Measurements from ENCODE around the gene FBXL5. TPM values are rescaled to one million over a fixed set of nuclear protein-coding genes. Genes with fewer than 3 reads are reported as not detected.

Gene FBXL5
- total and polyA plus RNA-seq, 2 donors (not counting 1 experiment from before 2014, with no cell fraction given): 21.2 to 41.0 TPM

GRCh38 chr4:15676039-15676438, 20.9 kb upstream of the FBXL5 start:
- ChIA-PET CTCF (interaction anchor here (1.2 kb wide), 1 partner anchor 21 kb away, joined by 4 read pairs; the partner anchor contains the start of gene FBXL5), POLR2A (interaction anchor here (0.7 kb wide), 2 partner anchors 12 to 22 kb away, joined by 11 to 15 read pairs; no protein-coding TSS in a partner anchor)
- WGBS (ENCODE audit: insufficient coverage): no CpG with 5 or more reads among the region's 1 CpG
- no peak overlapping the region for H3K4me3 ChIP-seq (ENCODE audit: control extremely low read depth in 1 of 5, extremely low read depth in 1 of 5, insufficient read depth in 1 of 5, low read depth in 2 of 5, low read length in 4 of 5)
- intact Hi-C loops (cut with micrococcal nuclease): no loop called here
- ATAC-seq (ENCODE audit: low read depth) (no peak), DNase-seq (no peak)
- TF ChIP-seq CTCF (IDR thresholded peaks at IDR 0.05) (no peak), EZH2 (IDR thresholded peaks at IDR 0.05; ENCODE audit: borderline replicate concordance, insufficient read depth, low read depth, low read length, poor library complexity, severe bottlenecking) (no peak)
- no peak overlapping the region for H3K27ac Mint-ChIP-seq
- H3K4me1 Mint-ChIP-seq: peaks cover 23% of the 10 kb centered on the region
- no peaks in the 10 kb centered on the region for H3K27me3 ChIP-seq (replicated peaks in 1 of 4; ENCODE audit: control extremely low read depth in 1 of 4, control insufficient read depth in 3 of 4, insufficient read depth in 4 of 4, low read length in 3 of 4)
- H2AFZ ChIP-seq (ENCODE audit: insufficient read depth, low read depth, low read length, poor library complexity, severe bottlenecking): no peak overlapping the region
- peaks cover 4% of the 10 kb centered on the region for H3K79me2 ChIP-seq (ENCODE audit: control insufficient read depth, insufficient read depth, low read length)
- peaks cover 9 to 11% of the 10 kb centered on the region in 2 donors for H3K4me1 ChIP-seq (ENCODE audit: control insufficient read depth in 2 of 2, insufficient read depth in 2 of 2, low read length in 2 of 2)
- H3K9me3 Mint-ChIP-seq (ENCODE audit: insufficient read depth): no peaks in the 10 kb centered on the region
- H4K20me1 ChIP-seq (ENCODE audit: control insufficient read depth, insufficient read depth, low read length, poor library complexity, severe bottlenecking): no peaks in the 10 kb centered on the region
- no peaks in the 10 kb centered on the region for H3K36me3 ChIP-seq (replicated peaks in 1 of 2; ENCODE audit: control extremely low read depth in 1 of 2, control insufficient read depth in 1 of 2, extremely low read depth in 1 of 2, insufficient read depth in 2 of 2, low read length in 1 of 2)
- no peaks in the 10 kb centered on the region for H3K9me3 ChIP-seq (ENCODE audit: control extremely low read depth in 1 of 3, control insufficient read depth in 2 of 3, insufficient read depth in 1 of 3, low read length in 2 of 3)
- no peak overlapping the region for H3K27ac ChIP-seq (ENCODE audit: low read length in 2 of 2)
- H3K9ac ChIP-seq (ENCODE audit: low read length): no peak overlapping the region
- H3K4me2 ChIP-seq (replicated peaks; ENCODE audit: low read depth, low read length, poor library complexity, severe bottlenecking): no peak overlapping the region
- no peak overlapping the region for H3K4me3 Mint-ChIP-seq
- H3K27me3 Mint-ChIP-seq: no peaks in the 10 kb centered on the region

GRCh38 chr4:15675356-15675755, 20.2 kb upstream of the FBXL5 start:
- Histone ChIP-seq H3K27ac (ENCODE audit: low read length in 2 of 2) (no peak overlapping the region), H3K36me3 (replicated peaks in 1 of 2; ENCODE audit: control extremely low read depth in 1 of 2, control insufficient read depth in 1 of 2, extremely low read depth in 1 of 2, insufficient read depth in 2 of 2, low read length in 1 of 2) (no peaks in the 10 kb centered on the region), H3K9ac (ENCODE audit: low read length) (no peak overlapping the region), H3K27me3 (replicated peaks in 1 of 4; ENCODE audit: control extremely low read depth in 1 of 4, control insufficient read depth in 3 of 4, insufficient read depth in 4 of 4, low read length in 3 of 4) (no peaks in the 10 kb centered on the region), H3K9me3 (ENCODE audit: control extremely low read depth in 1 of 3, control insufficient read depth in 2 of 3, insufficient read depth in 1 of 3, low read length in 2 of 3) (no peaks in the 10 kb centered on the region), H3K79me2 (ENCODE audit: control insufficient read depth, insufficient read depth, low read length) (peaks cover 4% of the 10 kb centered on the region), H2AFZ (ENCODE audit: insufficient read depth, low read depth, low read length, poor library complexity, severe bottlenecking) (no peak overlapping the region), H3K4me3 (ENCODE audit: control extremely low read depth in 1 of 5, extremely low read depth in 1 of 5, insufficient read depth in 1 of 5, low read depth in 2 of 5, low read length in 4 of 5) (no peak overlapping the region), H3K4me2 (replicated peaks; ENCODE audit: low read depth, low read length, poor library complexity, severe bottlenecking) (peak overlapping the region; percentile 47), H3K4me1 (ENCODE audit: control insufficient read depth in 2 of 2, insufficient read depth in 2 of 2, low read length in 2 of 2) (peaks cover 12 to 17% of the 10 kb centered on the region in 2 donors), H4K20me1 (ENCODE audit: control insufficient read depth, insufficient read depth, low read length, poor library complexity, severe bottlenecking) (no peaks in the 10 kb centered on the region)
- Mint-ChIP-seq H3K9me3 (ENCODE audit: insufficient read depth) (no peaks in the 10 kb centered on the region), H3K4me1 (peaks cover 27% of the 10 kb centered on the region), H3K27ac (no peak overlapping the region), H3K27me3 (no peaks in the 10 kb centered on the region), H3K4me3 (peak overlapping the region; percentile 32)
- CTCF ChIA-PET: interaction anchor here (0.7 to 1.2 kb wide), 2 partner anchors 20 to 508 kb away, joined by 3 to 4 read pairs; partner anchors contain the start of gene FBXL5
- DNase-seq (no peak), ATAC-seq (ENCODE audit: low read depth) (no peak)
- TF ChIP-seq EZH2 (IDR thresholded peaks at IDR 0.05; ENCODE audit: borderline replicate concordance, insufficient read depth, low read depth, low read length, poor library complexity, severe bottlenecking) (no peak), CTCF (IDR thresholded peaks at IDR 0.05) (no peak)
- WGBS (ENCODE audit: insufficient coverage): 60% methylated on average over 1 of the region's 3 CpGs
- intact Hi-C loops (cut with micrococcal nuclease): no loop called here
- POLR2A ChIA-PET: interaction anchor here (0.7 kb wide), 2 partner anchors 12 to 21 kb away, joined by 11 to 15 read pairs; no protein-coding TSS in a partner anchor
